HL-60/S4 treated with retinoic acid at 250 ng/mL for 4 days and 3 days (cell line): ENCODE measurements around the gene TRIM72.
"Not testable (repeated sequence)": the region's sequence is repeated elsewhere in the genome, so short reads cannot be mapped to it uniquely, and the experiment has no call there.

Experiments
- in situ Hi-C: fragments of 300-500 bp; cut with MboI; formaldehyde crosslinking; loops from 2 replicates; pipeline ENCODE4 v1.7.0; 2022; ENCODE audit warnings: low sequenced_read_pairs

TRIM72 gene

GRCh38 chr16:31190061-31190460, 23.9 kb upstream of the TRIM72 start:
- in situ Hi-C loops = no loop called here

GRCh38 chr16:31190818-31191444, 23.0 kb upstream of the TRIM72 start:
- in situ Hi-C loops = no loop called here

- in situ Hi-C loops = no loop called here
Observed at GRCh38 chr16:31191697-31192428, 22.1 kb upstream of the TRIM72 start.

- in situ Hi-C loops = no loop called here
Observed at GRCh38 chr16:31192856-31193642, 20.9 kb upstream of the TRIM72 start.

GRCh38 chr16:31193874-31194273, 20.0 kb upstream of the TRIM72 start:
- in situ Hi-C loops = no loop called here

GRCh38 chr16:31194898-31195297, 19.0 kb upstream of the TRIM72 start:
- in situ Hi-C loops = no loop called here

GRCh38 chr16:31195861-31196260, 18.1 kb upstream of the TRIM72 start:
- in situ Hi-C loops = not testable (repeated sequence)

GRCh38 chr16:31196324-31197088, 17.4 kb upstream of the TRIM72 start:
- in situ Hi-C loops = no loop called here

GRCh38 chr16:31198207-31198882, 15.6 kb upstream of the TRIM72 start:
- in situ Hi-C loops = no loop called here

- in situ Hi-C loops = no loop called here
Observed at GRCh38 chr16:31199430-31200041, 14.4 kb upstream of the TRIM72 start.

GRCh38 chr16:31200111-31200510, 13.8 kb upstream of the TRIM72 start:
- in situ Hi-C loops = not testable (repeated sequence)

GRCh38 chr16:31200821-31201568, 12.9 kb upstream of the TRIM72 start:
- in situ Hi-C loops = no loop called here

- in situ Hi-C loops = no loop called here
Observed at GRCh38 chr16:31201582-31202413, 12.1 kb upstream of the TRIM72 start.

GRCh38 chr16:31202414-31203375, 11.2 kb upstream of the TRIM72 start, which contains the start of gene PYCARD:
Gene PYCARD (minus strand): TSS chr16:31202760. CDS start chr16:31202690, 70 bp downstream.
- in situ Hi-C loops = no loop called here

GRCh38 chr16:31204871-31205666, 8.8 kb upstream of the TRIM72 start:
- in situ Hi-C loops = no loop called here

GRCh38 chr16:31206776-31207175, 7.1 kb upstream of the TRIM72 start:
- in situ Hi-C loops = no loop called here
